Measurements from ENCODE around the gene GJD4.

GRCh38 chr10:35635576-35635975 lies 30.4 kb downstream of the GJD4 start:
- TF ChIP-seq CTCF (IDR thresholded peaks at IDR 0.05) (peak; percentile 89), CHD2 (IDR thresholded peaks at IDR 0.05; ENCODE audit: low read length, partially characterized antibody) (no peak), POLR2A (IDR thresholded peaks at IDR 0.05; ENCODE audit: low read length) (no peak), HMGXB4 (CRISPR knock-in tag; IDR thresholded peaks at IDR 0.05; ENCODE audit: borderline replicate concordance) (no peak), RFX5 (IDR thresholded peaks at IDR 0.05) (no peak), CEBPB (IDR thresholded peaks at IDR 0.05) (peak in 1 of 2 experiments; percentile 23; a peak in 1 of 4 replicates), CBX2 (IDR thresholded peaks at IDR 0.05; ENCODE audit: borderline replicate concordance, low read depth) (no peak), RAD21 (conservative IDR thresholded peaks at IDR 0.05 in 1 of 2, IDR thresholded peaks at IDR 0.05 in 1 of 2) (peak; percentile 96), SREBF2 (IDR thresholded peaks at IDR 0.05) (no peak), MAFK (IDR thresholded peaks at IDR 0.05; ENCODE audit: partially characterized antibody) (no peak)
